LoVo (cell line): ENCODE data around the gene CLCN4.
A peak's percentile ranks its signal among the peaks of the same experiment; 100 is the strongest.

Experiments used
- DNase-seq: peaks from one replicate; pipeline ENCODE4 v3.0.0-alpha.2; 2016; ENCODE audit warnings: low spot score

Gene CLCN4

GRCh38 chrX:10130354-10130753, 26.4 kb upstream of the CLCN4 start:
- DNase-seq = no peak

- DNase-seq = no peak
Measured at GRCh38 chrX:10133980-10134676, 22.6 kb upstream of the CLCN4 start.

GRCh38 chrX:10134921-10135320, 21.9 kb upstream of the CLCN4 start:
- DNase-seq = no peak

- no peak for DNase-seq
Measured at GRCh38 chrX:10135561-10136399, 21.0 kb upstream of the CLCN4 start.

- no peak for DNase-seq
Measured at GRCh38 chrX:10138726-10139125, 18.0 kb upstream of the CLCN4 start.

GRCh38 chrX:10140264-10140663, 16.5 kb upstream of the CLCN4 start:
- DNase-seq = no peak

GRCh38 chrX:10142041-10142599, 14.7 kb upstream of the CLCN4 start:
- DNase-seq = no peak

- no peak for DNase-seq
Measured at GRCh38 chrX:10143071-10143983, 13.4 kb upstream of the CLCN4 start.

- DNase-seq = no peak
Measured at GRCh38 chrX:10146346-10146745, 10.4 kb upstream of the CLCN4 start.

GRCh38 chrX:10152086-10152485, 4.7 kb upstream of the CLCN4 start:
- no peak for DNase-seq

GRCh38 chrX:10155137-10155536, 1.6 kb upstream of the CLCN4 start:
- no peak for DNase-seq

- no peak for DNase-seq
Measured at GRCh38 chrX:10157032-10157341, 212 bp downstream of the CLCN4 start.

GRCh38 chrX:10157543-10157942, 768 bp downstream of the CLCN4 start:
- DNase-seq = peak; percentile 9

- no peak for DNase-seq
Measured at GRCh38 chrX:10158279-10159144, 1.7 kb downstream of the CLCN4 start.

- DNase-seq = no peak
Measured at GRCh38 chrX:10159145-10159468, 2.3 kb downstream of the CLCN4 start.

- DNase-seq = no peak
Measured at GRCh38 chrX:10160211-10160610, 3.4 kb downstream of the CLCN4 start.

GRCh38 chrX:10163031-10163430, 6.3 kb downstream of the CLCN4 start:
- DNase-seq = no peak

GRCh38 chrX:10164879-10165278, 8.1 kb downstream of the CLCN4 start:
- no peak for DNase-seq

- no peak for DNase-seq
Measured at GRCh38 chrX:10165580-10166247, 8.9 kb downstream of the CLCN4 start.

- DNase-seq = no peak
Measured at GRCh38 chrX:10166248-10166716, 9.5 kb downstream of the CLCN4 start.

GRCh38 chrX:10166731-10167151, 10.0 kb downstream of the CLCN4 start:
- DNase-seq = no peak
